ENCODE results near the gene KIF22.
"Not testable (repeated sequence)": the region's sequence is repeated elsewhere in the genome, so short reads cannot be mapped to it uniquely, and the experiment has no call there.

Gene KIF22

GRCh38 chr16:29815793-29816693 is 25.5 kb downstream of the KIF22 start, which contains the start of gene PAGR1:
PAGR1 (plus strand) TSS chr16:29816152; CDS start chr16:29816526, 374 bp downstream.
- DNase-seq = peak; percentile 97

- peak; percentile 49 for DNase-seq
These were observed 26.3 kb downstream of the KIF22 start for GRCh38 chr16:29816694-29817441.

- no peak for DNase-seq
These were observed 27.5 kb downstream of the KIF22 start for GRCh38 chr16:29818082-29818481.

- no peak for DNase-seq
These were observed 29.0 kb downstream of the KIF22 start for GRCh38 chr16:29819506-29819905.

- no peak for DNase-seq
These were observed 29.7 kb downstream of the KIF22 start, which contains the start of gene MVP for GRCh38 chr16:29820271-29820701. MVP (plus strand) TSS chr16:29820462; CDS start chr16:29830550, 10,088 bp downstream.

GRCh38 chr16:29820730-29821642 is 30.4 kb downstream of the KIF22 start:
- no peak for DNase-seq

GRCh38 chr16:29821643-29822115 is 31.1 kb downstream of the KIF22 start:
- DNase-seq = no peak

GRCh38 chr16:29824589-29825144 is 34.1 kb downstream of the KIF22 start:
- no peak for DNase-seq

GRCh38 chr16:29825145-29826044 is 34.8 kb downstream of the KIF22 start:
- no peak for DNase-seq

- DNase-seq = no peak
These were observed 35.8 kb downstream of the KIF22 start for GRCh38 chr16:29826342-29826695.

- no peak for DNase-seq
These were observed 40.2 kb downstream of the KIF22 start for GRCh38 chr16:29830774-29831173.

- DNase-seq = no peak
These were observed 40.9 kb downstream of the KIF22 start for GRCh38 chr16:29831490-29831889.

- not testable (repeated sequence) for DNase-seq
These were observed 42.7 kb downstream of the KIF22 start for GRCh38 chr16:29833219-29833618.

GRCh38 chr16:29834079-29834478 is 43.5 kb downstream of the KIF22 start:
- no peak for DNase-seq

GRCh38 chr16:29835926-29836325 is 45.4 kb downstream of the KIF22 start:
- no peak for DNase-seq

GRCh38 chr16:29836623-29837022 is 46.1 kb downstream of the KIF22 start:
- DNase-seq = no peak

- no peak for DNase-seq
These were observed 47.3 kb downstream of the KIF22 start for GRCh38 chr16:29837841-29838240.

- no peak for DNase-seq
These were observed 49.3 kb downstream of the KIF22 start for GRCh38 chr16:29839822-29840221.

- no peak for DNase-seq
These were observed 49.7 kb downstream of the KIF22 start for GRCh38 chr16:29840240-29840639.

GRCh38 chr16:29841631-29842030 is 51.1 kb downstream of the KIF22 start:
- no peak for DNase-seq

- no peak for DNase-seq
These were observed 52.3 kb downstream of the KIF22 start for GRCh38 chr16:29842732-29843346.

Data from GF-D8 (cell line).